ENCODE results near the gene DRICH1.
"Not testable (repeated sequence)": the region's sequence is repeated elsewhere in the genome, so short reads cannot be mapped to it uniquely, and the experiment has no call there.

The DRICH1 gene

DNA sequence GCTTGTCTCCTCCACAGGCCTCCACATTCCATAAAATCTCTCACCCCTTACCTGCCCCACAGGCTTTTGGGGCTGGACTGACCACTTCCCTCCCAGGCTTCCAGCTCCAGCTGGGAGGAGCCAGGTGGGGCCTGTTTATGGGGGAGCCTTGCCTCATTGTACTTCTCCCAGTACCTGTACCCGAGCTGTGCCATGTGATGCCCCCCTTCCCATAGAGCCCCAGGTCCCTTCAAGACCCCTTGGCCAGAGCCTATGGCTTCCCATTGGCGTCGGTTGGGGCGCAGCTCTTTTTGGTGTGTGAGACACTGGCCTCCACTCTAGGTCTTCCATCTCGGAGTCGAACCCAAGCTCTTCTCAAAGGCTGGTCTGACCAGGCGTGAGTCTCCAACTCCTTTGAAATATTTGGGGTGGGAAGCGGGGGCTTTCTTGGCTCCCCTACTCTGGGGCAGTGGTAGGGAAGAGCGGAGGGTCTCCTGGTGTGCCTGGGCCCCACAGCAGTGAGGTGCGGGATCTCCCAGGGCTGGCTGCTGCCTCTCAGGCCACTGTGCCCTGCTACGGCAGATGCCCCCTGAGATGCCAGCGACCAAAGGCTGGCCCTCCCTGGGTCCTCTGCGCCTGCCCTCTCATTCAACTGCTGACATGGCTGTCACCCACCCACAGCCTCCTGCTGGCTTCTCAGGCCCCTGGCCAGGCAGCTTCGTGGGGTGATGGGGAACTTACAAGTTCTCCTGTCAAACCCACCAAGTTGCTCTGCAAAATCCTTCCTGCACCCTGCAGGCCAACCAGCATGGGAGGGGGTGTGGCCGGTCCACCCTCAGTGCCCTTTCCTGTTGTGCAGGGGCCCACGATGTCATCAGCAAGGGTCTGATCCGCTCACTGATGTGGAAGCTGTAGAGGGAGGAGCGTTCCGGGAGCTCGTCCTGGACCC lies 25.7 kb downstream of the DRICH1 start:
- H3K4me3 ChIP-seq (ENCODE audit: low read length) = no peak overlapping the region
- DNase-seq (ENCODE audit: low read depth, low spot score) = no peak

DNA sequence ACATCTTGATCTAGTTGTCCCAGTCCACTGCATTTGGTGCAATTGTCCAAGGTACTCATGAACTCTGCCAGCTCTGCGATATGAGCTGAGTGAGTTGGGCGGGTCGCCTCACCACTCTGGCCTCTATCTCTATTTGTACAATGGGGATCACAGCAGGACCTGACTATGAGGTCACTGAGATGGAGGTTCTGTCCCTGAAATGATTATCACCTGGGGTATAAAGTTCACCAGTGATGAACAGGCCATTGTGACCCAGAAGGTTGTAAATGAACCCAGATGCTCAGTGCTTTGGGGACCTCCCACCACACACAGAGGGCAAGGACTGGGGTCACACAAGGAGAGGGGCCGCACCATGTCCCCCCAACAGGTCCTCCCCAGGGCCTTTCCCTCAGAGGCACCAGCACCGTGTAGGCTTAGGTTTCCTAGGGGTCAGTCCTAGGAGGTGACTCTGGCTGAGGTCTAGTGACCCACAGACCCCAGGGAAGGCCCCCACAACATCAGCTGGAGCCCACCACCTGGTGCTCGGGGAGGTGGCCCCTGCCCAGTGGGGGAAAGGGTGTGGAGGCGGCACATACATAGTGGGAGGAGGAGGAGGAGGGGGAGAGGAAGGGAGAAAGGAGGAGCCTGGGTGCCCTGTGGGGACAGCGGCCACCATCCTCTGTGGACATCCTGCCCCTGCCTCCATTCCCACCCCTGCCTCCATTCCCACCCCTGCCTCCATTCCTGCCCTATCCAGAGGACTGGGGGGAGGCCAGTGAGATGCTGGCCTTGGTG lies 27.0 kb downstream of the DRICH1 start:
- DNase-seq (ENCODE audit: low read depth, low spot score) = no peak
- no peak overlapping the region for H3K4me3 ChIP-seq (ENCODE audit: low read length)

DNA sequence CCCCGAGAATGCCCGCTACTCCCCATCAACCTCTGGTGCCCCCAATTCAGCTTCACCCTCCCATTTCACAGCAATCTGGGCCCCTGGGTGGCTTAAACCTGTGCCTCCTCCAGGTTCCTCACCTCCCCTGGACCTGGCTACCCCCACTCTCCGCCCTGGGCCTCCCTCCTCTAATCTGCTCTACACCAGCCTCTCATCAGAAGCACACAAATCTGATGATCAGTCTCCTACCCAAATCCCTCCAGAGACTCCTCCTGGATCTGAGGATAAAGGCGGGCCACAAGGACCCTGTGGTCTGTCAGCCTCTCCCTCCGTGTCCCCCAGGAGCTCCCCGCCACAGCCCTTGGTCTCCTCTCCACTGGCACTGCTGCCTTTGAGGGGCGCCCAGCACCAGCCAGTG lies 28.9 kb downstream of the DRICH1 start:
- no peak overlapping the region for H3K4me3 ChIP-seq (ENCODE audit: low read length)
- DNase-seq (ENCODE audit: low read depth, low spot score) = no peak

DNA sequence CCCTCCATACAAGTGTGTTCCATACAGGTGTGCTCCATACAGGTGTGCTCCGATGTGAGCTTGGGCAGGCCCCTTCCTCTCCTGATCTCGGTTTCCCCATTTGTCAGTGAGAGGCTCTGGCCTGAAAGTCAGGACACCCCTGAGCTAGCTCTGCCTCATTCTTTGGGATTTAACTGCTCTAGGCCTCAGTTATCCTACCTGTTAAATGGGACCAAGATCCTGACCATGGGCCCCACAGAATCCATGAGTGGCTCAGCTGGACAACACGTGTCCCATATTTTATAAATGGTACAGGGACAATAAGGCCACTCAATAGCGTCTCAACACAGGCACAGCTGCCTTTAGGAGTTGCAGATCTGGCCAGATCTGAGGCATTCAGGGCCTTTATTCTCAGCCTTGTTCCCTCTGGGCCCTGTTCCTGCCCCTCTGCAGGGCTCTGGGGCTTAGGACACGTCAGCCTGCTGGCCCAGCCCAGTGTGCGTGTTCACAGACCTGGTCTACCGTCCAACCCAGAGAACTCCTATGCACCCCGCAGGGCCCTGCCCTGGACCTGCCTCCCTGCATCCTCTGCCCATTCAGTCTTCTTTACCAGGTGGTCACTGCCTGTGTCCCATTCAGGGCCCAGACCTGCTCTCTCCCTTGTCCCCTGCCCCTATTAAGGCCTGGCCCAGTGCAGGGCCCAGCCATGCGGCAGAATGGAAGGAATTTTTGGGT lies 33.2 kb downstream of the DRICH1 start:
- H3K4me3 ChIP-seq (ENCODE audit: low read length) = no peak overlapping the region
- no peak for DNase-seq (ENCODE audit: low read depth, low spot score)

DNA sequence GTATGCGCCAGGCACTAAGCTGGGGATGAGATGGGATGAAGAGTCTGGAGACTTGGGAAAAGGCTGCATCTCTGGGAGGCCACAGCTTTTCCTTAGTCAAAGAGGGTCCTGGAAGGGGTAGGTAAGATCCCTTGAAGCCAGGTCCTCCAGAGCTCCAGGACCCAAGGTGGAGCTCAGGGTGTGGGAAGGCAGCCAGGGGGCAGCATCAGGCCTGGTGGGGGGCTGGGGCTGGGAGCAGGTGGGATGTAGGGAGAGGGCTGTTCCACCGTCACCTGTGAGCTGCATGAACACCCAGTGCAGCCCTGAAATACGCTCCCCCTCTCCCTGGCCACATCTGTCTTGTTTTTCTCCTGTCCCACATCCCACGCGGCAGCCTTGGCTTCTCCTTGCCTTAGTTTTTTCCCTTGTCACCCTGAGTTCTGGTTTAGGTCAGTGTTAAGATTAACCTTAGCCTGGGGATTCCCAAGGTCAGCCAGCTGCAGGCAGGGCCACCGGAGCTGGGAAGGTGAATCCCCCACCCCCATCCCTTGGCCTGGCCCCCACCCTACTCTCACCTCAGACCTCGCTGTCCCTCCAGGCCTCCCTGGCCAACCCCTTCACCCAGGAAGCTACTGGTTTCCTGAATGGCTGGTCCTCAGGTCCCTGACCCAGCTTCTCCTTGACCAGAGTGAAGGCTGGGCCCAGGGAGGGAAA lies 34.4 kb downstream of the DRICH1 start:
- DNase-seq (ENCODE audit: low read depth, low spot score); H3K4me3 ChIP-seq (ENCODE audit: low read length): not testable (repeated sequence)

DNA sequence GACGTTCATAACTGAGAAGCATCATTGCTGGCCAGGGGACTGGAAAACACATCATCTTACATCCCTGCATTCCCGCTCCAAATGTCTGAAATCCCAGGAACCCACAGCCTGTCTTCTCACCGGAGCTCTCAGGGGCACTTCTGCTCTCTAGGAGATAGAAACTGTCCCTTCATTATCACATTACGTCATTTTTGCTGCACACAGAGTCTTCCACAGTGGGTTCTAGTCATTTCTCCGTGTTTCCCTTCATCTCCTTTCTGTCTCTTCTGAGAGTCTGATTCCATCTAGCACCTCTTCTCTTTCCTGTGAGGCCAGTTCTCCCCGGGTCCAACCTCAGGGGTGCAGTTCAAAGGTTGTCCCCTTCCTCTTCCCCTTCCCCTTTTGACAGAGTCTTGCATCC lies 36.2 kb downstream of the DRICH1 start:
- not testable (repeated sequence) for DNase-seq (ENCODE audit: low read depth, low spot score); H3K4me3 ChIP-seq (ENCODE audit: low read length)

DNA sequence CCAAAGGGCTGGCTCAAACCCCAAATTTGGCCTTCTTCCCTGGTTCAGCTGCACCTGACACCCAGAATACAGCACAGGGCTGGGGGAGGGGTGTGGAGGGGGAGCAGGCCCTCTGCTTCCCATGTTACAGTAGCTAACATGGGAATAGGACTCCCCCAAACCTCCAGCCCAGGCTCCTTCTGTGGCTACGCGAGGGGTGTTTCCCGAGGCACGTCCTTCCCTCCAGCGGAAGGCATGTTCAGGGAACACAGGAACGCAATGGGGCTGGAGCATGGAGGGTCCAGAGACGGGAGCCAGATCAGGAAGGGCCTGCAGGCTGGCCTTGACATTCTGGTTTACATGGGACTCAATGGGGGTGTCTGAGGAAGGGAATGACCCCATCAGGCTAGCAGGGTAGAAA lies 40.3 kb downstream of the DRICH1 start:
- H3K4me3 ChIP-seq (ENCODE audit: low read length) = no peak overlapping the region
- DNase-seq (ENCODE audit: low read depth, low spot score) = no peak

DNA sequence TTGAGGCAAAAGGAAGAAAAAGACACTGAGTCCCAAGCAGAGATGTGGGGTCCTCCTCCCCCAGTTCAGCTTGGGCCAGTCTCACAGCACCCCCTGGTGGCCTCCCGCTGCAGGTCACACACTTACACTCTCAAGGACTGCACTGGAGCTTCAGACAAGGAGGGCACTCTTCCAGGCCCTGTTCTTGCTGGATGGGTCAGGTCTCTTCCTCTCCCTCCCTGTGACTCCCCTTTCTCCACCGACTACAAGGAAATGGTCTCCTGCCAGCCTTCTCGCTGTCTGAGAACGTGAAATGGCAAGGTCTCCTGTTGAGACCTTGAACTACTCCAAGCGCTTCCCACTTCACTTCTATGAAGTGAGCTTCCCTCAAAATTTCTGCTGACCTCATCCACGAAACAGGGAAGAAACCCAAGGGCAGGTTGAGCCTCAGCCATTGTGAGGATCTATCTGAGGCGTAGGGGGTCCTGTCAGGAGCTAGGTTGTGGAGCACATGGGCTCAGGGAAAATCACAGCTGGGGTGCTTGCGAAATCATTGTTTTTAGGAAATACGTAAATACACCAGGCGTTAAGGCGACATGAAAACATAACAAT lies 40.8 kb downstream of the DRICH1 start:
- no peak overlapping the region for H3K4me3 ChIP-seq (ENCODE audit: low read length)
- DNase-seq (ENCODE audit: low read depth, low spot score) = peak; percentile 83

DNA sequence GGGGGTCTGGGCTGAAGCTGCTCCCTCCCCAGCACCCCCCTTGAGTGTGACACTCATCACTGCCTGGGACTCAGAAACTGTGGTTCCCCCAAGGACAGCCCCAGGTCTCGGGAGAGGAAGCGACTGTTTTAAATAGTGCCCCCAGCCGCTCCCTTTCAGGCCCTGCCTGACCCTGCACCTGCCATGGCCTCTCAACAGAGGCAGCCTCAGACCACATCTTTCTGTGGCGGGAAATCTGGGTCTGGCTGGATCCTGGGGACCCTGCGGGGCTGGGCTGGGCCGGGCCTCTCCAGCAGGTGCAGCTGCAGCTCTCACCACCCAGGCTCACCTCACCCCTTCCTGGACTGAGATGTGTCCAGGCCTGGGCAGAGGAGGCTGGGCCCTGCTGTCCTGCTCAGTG lies 48.3 kb downstream of the DRICH1 start:
- no peak overlapping the region for H3K4me3 ChIP-seq (ENCODE audit: low read length)
- DNase-seq (ENCODE audit: low read depth, low spot score) = peak; percentile 64

DNA sequence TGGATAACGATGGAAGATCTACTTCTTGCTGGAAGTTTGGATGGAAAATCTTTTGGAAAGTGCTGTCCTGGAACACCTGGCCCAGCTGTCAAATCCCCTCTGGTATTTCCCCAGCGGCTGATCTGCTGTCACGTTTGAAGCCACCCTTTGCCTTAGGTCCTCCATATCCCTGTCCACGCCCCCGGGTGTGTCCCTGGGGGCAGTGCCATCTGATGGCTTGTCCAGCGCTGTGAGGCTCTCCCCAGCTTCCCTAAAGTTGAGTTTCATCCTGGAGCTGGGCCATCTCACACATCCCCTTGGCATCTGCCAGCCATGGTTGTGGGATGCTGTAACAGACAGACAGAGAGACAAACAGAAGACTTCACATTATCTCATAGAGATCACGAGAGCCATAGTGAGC lies 49.0 kb downstream of the DRICH1 start:
- no peak overlapping the region for H3K4me3 ChIP-seq (ENCODE audit: low read length)
- DNase-seq (ENCODE audit: low read depth, low spot score) = no peak

DNA sequence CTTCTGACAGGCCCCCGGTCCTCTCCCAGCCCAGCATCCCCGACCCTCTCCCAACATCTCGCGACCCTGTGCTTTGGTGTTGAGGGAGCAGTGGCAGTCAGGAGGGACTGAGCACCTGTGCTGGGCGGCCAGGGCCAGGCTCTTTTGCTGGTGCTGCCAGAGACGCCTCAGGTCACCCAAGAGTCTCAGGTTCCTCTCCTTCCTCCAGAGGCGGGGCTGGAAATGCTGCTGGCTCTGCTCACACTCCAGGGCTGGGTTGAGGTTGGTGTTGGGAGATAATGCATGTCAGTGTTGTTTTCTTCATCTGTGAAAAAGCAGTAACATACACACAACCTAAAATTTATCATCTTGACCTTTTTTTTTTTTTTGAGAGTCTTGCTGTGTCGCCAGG lies 50.9 kb downstream of the DRICH1 start:
- peak overlapping the region; percentile 42 for H3K4me3 ChIP-seq (ENCODE audit: low read length)
- DNase-seq (ENCODE audit: low read depth, low spot score) = no peak

DNA sequence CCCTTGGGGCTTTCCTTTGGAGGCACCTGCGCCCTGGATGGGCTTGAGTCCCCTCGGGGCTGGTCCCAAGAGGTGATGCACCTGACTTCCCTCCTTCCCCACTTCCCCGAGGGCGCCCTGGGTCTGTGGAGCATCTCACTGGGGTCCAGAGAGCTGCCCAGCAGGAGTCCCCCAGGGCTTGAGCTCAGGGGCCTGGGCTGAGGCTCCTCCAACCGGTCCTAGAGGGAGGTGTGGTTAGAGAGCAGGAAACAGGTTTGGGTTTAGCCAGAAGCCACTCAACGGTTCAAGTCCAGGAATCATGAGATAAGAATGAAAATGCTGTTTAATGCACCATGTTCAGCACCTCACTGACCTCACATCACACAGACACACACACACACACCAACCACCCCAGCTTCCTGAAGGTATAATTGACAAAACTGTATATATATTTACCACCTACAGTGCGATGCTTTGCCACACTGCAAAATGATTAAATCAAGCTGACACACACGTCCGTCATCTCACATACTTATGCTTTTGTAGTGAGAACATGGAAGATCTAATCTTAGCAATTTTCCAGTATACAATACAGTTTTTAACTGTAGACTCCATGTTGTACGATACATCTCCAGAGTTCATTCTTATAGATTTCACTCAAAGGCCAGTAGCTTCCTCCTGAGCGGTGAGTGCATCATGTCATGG lies 51.4 kb downstream of the DRICH1 start:
- peak overlapping the region; percentile 42 for H3K4me3 ChIP-seq (ENCODE audit: low read length)
- peak; percentile 92 for DNase-seq (ENCODE audit: low read depth, low spot score)

DNA sequence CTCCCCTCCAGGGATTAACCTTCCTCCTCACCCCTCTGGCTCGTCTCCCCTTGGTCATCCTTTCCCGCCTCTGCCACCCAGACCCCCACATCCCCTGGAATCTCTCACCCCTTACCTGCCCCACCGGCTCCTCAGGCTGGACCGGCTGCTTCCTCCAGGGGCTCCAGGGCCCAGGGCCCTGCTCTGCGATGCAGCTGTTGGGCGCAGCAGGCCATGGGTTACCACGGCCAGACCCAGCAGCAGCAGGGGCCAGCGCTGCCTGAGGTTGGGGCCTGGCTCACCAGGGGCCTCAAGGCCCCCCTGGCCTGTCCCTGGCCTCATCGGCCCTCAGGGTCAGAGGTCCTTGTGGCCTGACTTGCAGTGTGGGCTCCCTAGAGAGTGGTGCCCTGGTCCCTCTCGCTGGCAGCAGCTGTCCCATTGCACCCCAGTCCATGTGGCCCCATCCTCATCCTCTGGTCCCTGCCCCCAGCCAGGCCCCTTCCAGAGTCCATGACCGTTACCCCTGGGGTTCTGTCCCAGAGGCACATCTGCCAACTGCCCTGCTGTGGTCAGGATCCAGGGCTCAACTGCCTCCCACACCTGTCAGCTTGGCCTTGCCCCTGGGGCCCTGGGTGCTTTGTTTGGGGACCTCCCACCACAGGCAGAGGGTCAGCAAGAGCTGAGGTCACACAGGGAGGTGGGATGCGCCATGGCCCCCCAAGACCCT lies 52.1 kb downstream of the DRICH1 start, which contains the start of gene IGLL1:
Gene IGLL1 (minus strand): TSS at position 421 of the 706 bp plus-strand sequence. CDS start 100 bp downstream, at position 321.
- peak; percentile 66 for DNase-seq (ENCODE audit: low read depth, low spot score)
- H3K4me3 ChIP-seq (ENCODE audit: low read length) = peak within 1 kb of the TSS; percentile 42

DNA sequence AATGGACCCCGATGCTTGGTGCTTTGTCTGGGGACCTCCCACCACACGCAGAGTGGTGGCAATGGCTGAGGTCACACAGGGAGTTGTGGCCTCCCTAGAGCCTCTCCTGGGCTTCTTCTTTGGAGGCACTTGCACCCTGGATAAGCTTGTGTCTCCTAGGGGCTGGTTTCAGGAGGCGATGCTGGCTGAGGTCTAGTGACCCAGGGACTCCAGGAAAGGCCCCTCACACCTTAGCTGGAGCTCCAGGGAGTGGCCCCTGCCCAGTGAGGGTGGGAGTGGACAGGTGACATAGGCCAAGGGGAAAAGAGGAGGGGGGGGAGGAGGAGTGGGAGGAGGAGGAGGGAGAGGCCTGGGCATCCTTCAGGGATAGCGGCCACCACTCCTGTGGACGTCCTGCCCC lies 52.8 kb downstream of the DRICH1 start:
- peak overlapping the region; percentile 42 for H3K4me3 ChIP-seq (ENCODE audit: low read length)
- no peak for DNase-seq (ENCODE audit: low read depth, low spot score)

DNA sequence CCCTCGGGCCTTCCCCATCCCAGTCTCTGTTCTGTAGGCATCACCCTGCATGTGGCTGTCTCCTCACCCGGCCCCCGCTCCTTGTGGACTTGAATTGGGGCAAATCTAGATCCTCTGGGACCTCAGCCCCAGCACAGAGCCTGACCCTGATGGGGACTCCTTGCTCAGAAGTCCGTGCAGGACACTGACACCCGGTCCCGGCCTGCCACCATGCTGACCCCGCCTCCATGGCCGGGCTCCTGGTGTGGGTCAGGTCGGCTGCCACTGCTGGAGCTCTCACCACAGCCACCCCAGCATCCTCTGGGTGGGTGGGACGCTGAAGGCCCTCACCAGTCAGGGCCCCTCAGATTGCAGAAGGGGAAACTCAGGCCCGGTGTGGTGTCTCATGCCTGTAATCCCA lies 53.8 kb downstream of the DRICH1 start:
- no peak for DNase-seq (ENCODE audit: low read depth, low spot score)
- peak overlapping the region; percentile 3; the same call in 1 of the 2 replicates for H3K4me3 ChIP-seq (ENCODE audit: low read length)

DNA sequence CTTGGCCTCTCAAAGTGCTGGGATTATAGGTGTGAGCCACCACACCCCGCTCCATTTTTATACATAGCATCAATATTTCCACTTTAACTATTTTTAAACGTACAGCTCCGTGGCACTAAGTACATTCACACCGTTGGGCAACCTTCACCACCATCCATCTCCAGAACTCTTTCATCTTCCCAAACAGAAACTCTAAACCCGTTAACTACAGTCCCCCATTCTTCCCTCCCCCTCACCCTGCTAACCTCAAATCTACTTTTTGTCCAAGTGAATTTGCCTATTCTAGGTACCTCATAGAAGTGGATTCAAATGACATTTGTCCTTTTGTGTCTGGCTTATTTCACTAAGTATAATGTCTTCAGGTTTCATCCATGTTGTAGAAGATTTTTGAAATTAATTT lies 55.4 kb downstream of the DRICH1 start:
- no peak overlapping the region for H3K4me3 ChIP-seq (ENCODE audit: low read length)
- DNase-seq (ENCODE audit: low read depth, low spot score) = peak; percentile 83

DNA sequence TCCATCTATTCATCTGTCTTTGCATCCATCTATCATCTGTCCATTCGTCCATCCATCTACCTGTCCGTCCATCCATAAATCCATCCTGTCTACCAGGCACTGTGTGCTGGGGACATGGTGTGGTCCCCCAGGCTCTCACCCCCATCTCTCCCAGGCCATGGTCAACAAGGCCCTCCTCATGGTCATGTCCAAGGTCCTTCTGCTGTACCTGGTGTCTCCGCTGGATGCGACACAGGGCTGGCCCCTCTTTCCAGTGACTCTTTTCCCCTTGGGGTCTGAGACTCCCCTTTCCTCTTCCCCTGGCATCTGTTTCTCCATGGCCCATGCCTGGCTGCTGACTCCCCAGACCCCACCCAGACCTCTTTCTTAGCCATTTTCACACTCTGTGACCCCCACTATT lies 56.5 kb downstream of the DRICH1 start:
- DNase-seq (ENCODE audit: low read depth, low spot score) = no peak
- H3K4me3 ChIP-seq (ENCODE audit: low read length) = no peak overlapping the region

DNA sequence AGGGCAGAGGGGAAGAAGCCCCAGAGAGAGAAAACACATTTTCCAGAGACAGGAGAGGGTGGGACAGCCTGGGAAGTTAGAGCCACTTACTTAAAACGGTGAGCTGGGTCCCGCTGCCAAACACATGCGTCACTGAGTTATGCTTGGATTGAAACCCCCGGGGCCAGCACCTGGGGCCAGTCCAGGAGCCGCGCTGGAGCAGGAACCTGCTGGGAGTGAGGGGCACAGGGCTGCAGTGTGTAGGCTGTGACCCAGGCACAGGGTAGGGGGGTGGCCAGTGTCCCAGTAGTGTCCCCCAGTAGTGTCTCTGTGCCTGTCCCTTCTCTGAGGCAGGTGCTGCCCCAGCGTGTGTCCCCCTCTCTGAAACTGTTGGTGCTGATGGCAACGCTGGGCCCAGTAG lies 57.2 kb downstream of the DRICH1 start:
- no peak overlapping the region for H3K4me3 ChIP-seq (ENCODE audit: low read length)
- no peak for DNase-seq (ENCODE audit: low read depth, low spot score)

Measured in Jurkat, Clone E6-1 (cell line).